IPS DF 6.9 (cell line): Measurements from ENCODE around the gene PMF1.
A peak's percentile ranks its signal among the peaks of the same experiment; 100 is the strongest.

Experiments
- DNase-seq: peaks from one replicate; pipeline ENCODE4 v3.0.0-alpha.2; 2013; ENCODE audit warnings: low read depth, low spot score
- H3K27ac ChIP-seq: one replicate; pipeline ENCODE4 v1.5.1; 2013; ENCODE audit warnings: low read length, control low read depth
- H3K27me3 ChIP-seq: 2 replicates; pipeline ENCODE4 v1.6.1; 2013; ENCODE audit warnings: mild to moderate bottlenecking, low read length; ENCODE audit not compliant: control insufficient read depth, insufficient read depth
- H3K36me3 ChIP-seq: 2 replicates; pipeline ENCODE4 v1.6.1; 2013; ENCODE audit warnings: low read length; ENCODE audit not compliant: control insufficient read depth, insufficient read depth
- H3K4me1 ChIP-seq: 2 replicates; pipeline ENCODE4 v1.6.1; 2013; ENCODE audit warnings: low read length; ENCODE audit not compliant: control insufficient read depth, insufficient read depth
- H3K4me3 ChIP-seq: 2 replicates; pipeline ENCODE4 v1.5.1; 2013; ENCODE audit warnings: mild to moderate bottlenecking, low read length
- H3K9me3 ChIP-seq: 2 replicates; pipeline ENCODE4 v1.6.1; 2013; ENCODE audit warnings: low read length, inconsistent platforms; ENCODE audit not compliant: control insufficient read depth, insufficient read depth
- WGBS: extraction: QIAGEN DNeasy Blood & Tissue Kit; methylation state at CpG from one replicate; pipeline ENCODE4 v1.1.7; 2013; ENCODE audit warnings: mixed read lengths, missing lambda C conversion rate; ENCODE audit not compliant: insufficient read length, insufficient coverage; 5-methylcytosine and 5-hydroxymethylcytosine counted together

PMF1 gene

GRCh38 chr1:156263288-156263655 is 50.5 kb downstream of the PMF1 start:
- WGBS = no CpG with 5 or more reads among the region's 9 CpGs

GRCh38 chr1:156266051-156266450 is 53.2 kb downstream of the PMF1 start:
- Histone ChIP-seq H3K4me3 (no peak overlapping the region), H3K27me3 (no peaks in the 10 kb centered on the region; the same call in 1 of the 2 replicates), H3K4me1 (no peaks in the 10 kb centered on the region), H3K9me3 (no peaks in the 10 kb centered on the region), H3K36me3 (peaks cover 49% of the 10 kb centered on the region), H3K27ac (no peak overlapping the region)
- DNase-seq = no peak
- no CpG with 5 or more reads among the region's 13 CpGs for WGBS

More at GRCh38 chr1:156263288-156263655, 50.5 kb downstream of the PMF1 start:
- Histone ChIP-seq H3K4me3 (no peak overlapping the region), H3K27me3 (no peaks in the 10 kb centered on the region; the same call in 1 of the 2 replicates), H3K9me3 (no peaks in the 10 kb centered on the region), H3K36me3 (peaks cover 67% of the 10 kb centered on the region), H3K4me1 (no peaks in the 10 kb centered on the region), H3K27ac (no peak overlapping the region)
- no peak for DNase-seq

- H3K4me3 ChIP-seq = no peak overlapping the region
- H3K9me3 ChIP-seq = no peaks in the 10 kb centered on the region
- H3K36me3 ChIP-seq = peaks cover 48% of the 10 kb centered on the region
- no peak for DNase-seq
- no peaks in the 10 kb centered on the region for H3K27me3 ChIP-seq
- H3K27ac ChIP-seq = no peak overlapping the region
- no peaks in the 10 kb centered on the region for H3K4me1 ChIP-seq
- WGBS = no CpG with 5 or more reads among the region's 4 CpGs
Observed at GRCh38 chr1:156268336-156268735, 55.5 kb downstream of the PMF1 start.

- H3K4me1 ChIP-seq = no peaks in the 10 kb centered on the region
- no peak overlapping the region for H3K27ac ChIP-seq
- no peaks in the 10 kb centered on the region for H3K9me3 ChIP-seq
- DNase-seq = no peak
- WGBS = no CpG with 5 or more reads among the region's 3 CpGs
- H3K4me3 ChIP-seq = no peak overlapping the region
- H3K27me3 ChIP-seq = no peaks in the 10 kb centered on the region
- peaks cover 48% of the 10 kb centered on the region for H3K36me3 ChIP-seq
Observed at GRCh38 chr1:156270314-156270713, 57.5 kb downstream of the PMF1 start.

- no peaks in the 10 kb centered on the region for H3K27me3 ChIP-seq
- no peak for DNase-seq
- H3K27ac ChIP-seq = no peak overlapping the region
- peaks cover 41% of the 10 kb centered on the region; the same call in 1 of the 2 replicates for H3K36me3 ChIP-seq
- H3K4me1 ChIP-seq = no peaks in the 10 kb centered on the region
- no peaks in the 10 kb centered on the region for H3K9me3 ChIP-seq
- H3K4me3 ChIP-seq = no peak overlapping the region
Observed at GRCh38 chr1:156276532-156276931, 63.7 kb downstream of the PMF1 start.

GRCh38 chr1:156276966-156277381 is 64.2 kb downstream of the PMF1 start:
- Histone ChIP-seq H3K4me3 (no peak overlapping the region), H3K36me3 (peaks cover 40% of the 10 kb centered on the region; the same call in 1 of the 2 replicates), H3K27me3 (no peaks in the 10 kb centered on the region), H3K4me1 (no peaks in the 10 kb centered on the region), H3K27ac (no peak overlapping the region), H3K9me3 (no peaks in the 10 kb centered on the region)
- WGBS = no CpG with 5 or more reads among the region's 6 CpGs
- no peak for DNase-seq

GRCh38 chr1:156279837-156280236 is 67.0 kb downstream of the PMF1 start:
- H3K27ac ChIP-seq = no peak overlapping the region
- no peak for DNase-seq
- no peaks in the 10 kb centered on the region for H3K9me3 ChIP-seq
- peaks cover 26% of the 10 kb centered on the region; the same call in 1 of the 2 replicates for H3K36me3 ChIP-seq
- H3K4me1 ChIP-seq = no peaks in the 10 kb centered on the region
- no peaks in the 10 kb centered on the region for H3K27me3 ChIP-seq
- no peak overlapping the region for H3K4me3 ChIP-seq
- no CpG with 5 or more reads among the region's 3 CpGs for WGBS

- Histone ChIP-seq H3K36me3 (peaks cover 18% of the 10 kb centered on the region; the same call in 1 of the 2 replicates), H3K27ac (no peak overlapping the region), H3K4me1 (no peaks in the 10 kb centered on the region), H3K4me3 (peak overlapping the region; percentile 88; the same call in 1 of the 2 replicates), H3K9me3 (no peaks in the 10 kb centered on the region), H3K27me3 (no peaks in the 10 kb centered on the region)
- no peak for DNase-seq
- WGBS = no CpG with 5 or more reads among the region's 8 CpGs
Observed at GRCh38 chr1:156281281-156281680, 68.5 kb downstream of the PMF1 start.

- WGBS = no CpG with 5 or more reads among the region's 22 CpGs
- Histone ChIP-seq H3K36me3 (peaks cover 14% of the 10 kb centered on the region; the same call in 1 of the 2 replicates), H3K4me1 (no peaks in the 10 kb centered on the region), H3K27ac (no peak overlapping the region), H3K9me3 (no peaks in the 10 kb centered on the region), H3K4me3 (peak overlapping the region; percentile 88; the same call in 1 of the 2 replicates), H3K27me3 (no peaks in the 10 kb centered on the region)
- DNase-seq = peak; percentile 37
Observed at GRCh38 chr1:156281693-156282478, 69.1 kb downstream of the PMF1 start.

- Histone ChIP-seq H3K27me3 (no peaks in the 10 kb centered on the region), H3K36me3 (peaks cover 10% of the 10 kb centered on the region; the same call in 1 of the 2 replicates), H3K27ac (no peak within 1 kb of the TSS), H3K4me3 (peak within 1 kb of the TSS; percentile 88), H3K4me1 (no peaks in the 10 kb centered on the region), H3K9me3 (no peaks in the 10 kb centered on the region)
- no CpG with 5 or more reads among the region's 50 CpGs for WGBS
- peak; percentile 99 for DNase-seq
Observed at GRCh38 chr1:156282479-156283222, 69.8 kb downstream of the PMF1 start, which contains the start of gene SMG5. TSS of gene SMG5 (minus strand) at chr1:156282825. CDS start at chr1:156282680, 145 bp downstream.
